Hematopoietic multipotent progenitor cell treated with erythropoietin and hydrocortisone succinate and interleukin-3 and kit ligand, for 6 days (in vitro differentiated cells): Measurements from ENCODE around the gene LRRFIP2.
"Not testable (repeated sequence)": the region's sequence is repeated elsewhere in the genome, so short reads cannot be mapped to it uniquely, and the experiment has no call there.

Source experiments
- DNase-seq: peaks from one replicate; pipeline ENCODE4 v3.0.0-alpha.2; 2015

Gene LRRFIP2

GRCh38 chr3:37054370-37054769 is 120.0 kb downstream of the LRRFIP2 start:
- DNase-seq, result peak; percentile 39

DNA sequence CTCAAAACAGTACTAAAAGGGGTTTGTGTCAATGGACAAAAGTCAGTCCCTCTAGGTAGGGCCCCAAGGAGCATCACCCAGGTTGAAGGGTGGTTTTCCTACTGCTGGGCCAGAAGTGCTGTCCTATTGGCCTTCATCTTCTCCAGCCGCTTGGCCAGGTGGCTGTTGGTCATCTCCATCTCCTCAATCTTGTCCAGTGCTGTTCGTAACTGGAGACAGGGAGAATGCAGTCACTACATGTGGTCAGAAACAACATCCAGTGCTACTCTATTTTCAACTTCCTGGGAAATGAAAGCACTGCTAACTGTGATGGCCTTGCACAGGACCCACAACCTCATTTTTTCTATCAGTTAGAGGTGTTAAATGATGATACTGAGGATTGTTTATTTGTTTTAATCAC is 120.6 kb downstream of the LRRFIP2 start:
- no peak for DNase-seq

- no peak for DNase-seq
These were observed 121.0 kb downstream of the LRRFIP2 start for GRCh38 chr3:37053337-37053736.

GRCh38 chr3:37052860-37053259 is 121.5 kb downstream of the LRRFIP2 start:
- peak; percentile 40 for DNase-seq

GRCh38 chr3:37050282-37050681 is 124.1 kb downstream of the LRRFIP2 start:
- DNase-seq, result no peak

DNA sequence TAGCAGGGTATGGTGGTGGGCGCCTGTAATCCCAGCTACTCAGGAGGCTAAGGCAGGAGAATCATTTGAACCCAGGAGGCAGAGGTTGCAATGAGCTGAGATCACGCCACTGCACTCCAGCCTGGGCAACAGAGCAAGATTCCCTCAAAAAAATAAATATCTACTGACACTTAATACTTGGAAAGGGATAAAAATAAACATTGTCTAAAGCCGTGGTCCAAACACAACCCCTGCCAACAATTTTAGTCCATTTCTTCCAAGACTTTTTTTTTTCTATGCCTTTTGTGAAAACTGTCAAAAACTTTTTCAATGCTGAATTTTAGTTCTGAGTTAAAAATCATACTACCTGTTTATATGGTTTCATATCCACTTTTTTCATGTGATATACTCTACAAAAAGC is 131.7 kb downstream of the LRRFIP2 start:
- DNase-seq, result not testable (repeated sequence)

DNA sequence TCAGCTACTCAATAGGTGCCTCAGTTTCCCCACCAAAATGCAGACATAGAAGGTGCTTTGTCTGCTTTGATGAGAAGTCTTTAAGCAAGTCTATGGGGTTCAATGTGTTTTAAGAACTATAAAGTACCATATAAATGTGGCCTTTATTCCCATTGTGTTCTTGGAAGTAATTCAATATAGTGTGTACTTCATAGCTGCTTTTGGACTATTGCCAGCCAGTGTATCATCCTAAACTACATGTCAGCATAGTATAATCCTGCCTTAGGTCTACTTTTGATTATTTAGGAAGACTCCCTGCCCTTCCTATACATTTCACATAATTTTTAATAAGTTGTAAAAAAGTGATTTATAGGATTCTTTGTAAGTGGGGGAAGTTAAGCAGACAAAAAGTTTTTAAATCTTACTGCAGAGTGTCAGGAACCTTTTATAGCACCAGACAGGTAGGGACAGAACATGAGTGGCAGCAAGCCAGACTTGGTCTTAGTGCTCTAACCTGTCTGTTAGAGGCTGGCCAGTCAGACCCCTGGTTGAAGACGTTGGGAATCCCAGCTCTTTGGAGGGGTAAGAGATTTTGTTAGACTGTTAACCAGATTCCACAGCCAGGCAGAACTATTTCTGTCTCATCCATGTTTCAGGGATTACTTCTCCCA is 132.7 kb downstream of the LRRFIP2 start:
- DNase-seq, result no peak

DNA sequence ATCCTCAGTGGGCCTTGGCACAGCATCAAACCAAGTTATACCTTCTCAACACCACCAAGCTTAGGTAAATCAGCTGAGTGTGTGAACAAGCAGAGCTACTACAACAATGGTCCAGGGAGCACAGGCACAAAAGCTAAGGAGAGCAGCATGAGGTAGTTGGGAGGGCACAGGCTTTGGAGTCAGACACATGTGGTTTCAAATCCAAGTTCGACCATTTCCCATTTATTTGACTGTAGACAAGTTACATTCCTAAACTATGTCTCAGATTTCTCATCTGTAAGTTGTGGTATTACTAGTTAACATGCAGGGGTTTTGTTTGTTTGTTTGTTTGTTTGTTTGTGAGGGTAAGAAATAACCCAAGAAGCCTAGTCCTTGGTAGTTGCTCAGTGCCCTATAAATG is 134.2 kb downstream of the LRRFIP2 start:
- DNase-seq, result no peak

DNA sequence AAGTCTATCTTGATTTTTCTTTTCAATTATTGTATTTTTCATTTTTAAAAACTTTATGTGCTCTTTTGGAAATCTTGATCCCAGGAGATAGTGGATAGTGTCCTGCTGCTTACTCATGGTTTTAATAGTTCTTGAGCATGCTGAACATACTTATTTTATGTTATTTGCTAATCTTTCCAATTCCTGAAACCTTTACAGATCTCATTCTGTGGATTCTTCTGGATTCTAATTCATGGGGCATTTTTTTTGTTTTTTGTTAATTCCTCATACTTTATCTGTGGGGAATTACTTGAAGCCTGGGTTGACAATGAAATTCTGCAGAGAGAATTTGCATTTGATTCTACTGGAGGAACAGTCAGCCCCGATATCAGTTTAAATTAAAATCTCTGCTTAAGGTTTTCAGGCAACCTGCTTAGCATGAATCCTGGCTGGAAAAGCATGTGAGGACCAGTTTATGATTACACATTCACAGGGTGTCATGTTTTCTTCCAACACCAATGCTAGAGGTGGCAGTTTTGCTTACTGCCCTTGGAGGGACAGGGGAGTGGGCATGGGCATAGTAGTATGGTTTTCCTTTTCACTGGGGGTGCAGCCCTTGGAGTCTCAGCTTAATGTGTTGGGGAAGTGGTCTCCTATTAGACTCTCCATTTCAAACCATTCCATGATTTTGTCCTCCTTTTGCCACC is 135.1 kb downstream of the LRRFIP2 start:
- DNase-seq, result no peak

DNA sequence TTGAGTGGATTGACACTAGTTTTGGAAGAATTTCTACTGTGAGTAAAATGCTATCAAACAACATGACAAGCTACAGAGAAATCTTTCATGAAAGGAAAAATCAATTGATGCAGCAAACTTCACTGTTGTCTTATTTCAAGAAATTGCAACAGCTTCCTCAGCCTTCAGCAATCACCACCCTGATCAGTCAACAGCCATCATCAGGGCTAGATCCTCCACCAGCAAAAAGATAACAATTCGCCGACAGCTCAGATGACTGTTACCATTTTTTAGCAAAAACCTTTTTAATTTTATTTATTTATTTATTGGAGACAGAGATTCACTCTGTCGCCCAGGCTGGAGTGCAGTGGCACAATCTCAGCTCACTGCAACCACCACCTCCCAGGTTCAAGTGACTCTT is 137.0 kb downstream of the LRRFIP2 start:
- DNase-seq, result no peak

GRCh38 chr3:37032961-37033360 is 141.4 kb downstream of the LRRFIP2 start:
- no peak for DNase-seq

DNA sequence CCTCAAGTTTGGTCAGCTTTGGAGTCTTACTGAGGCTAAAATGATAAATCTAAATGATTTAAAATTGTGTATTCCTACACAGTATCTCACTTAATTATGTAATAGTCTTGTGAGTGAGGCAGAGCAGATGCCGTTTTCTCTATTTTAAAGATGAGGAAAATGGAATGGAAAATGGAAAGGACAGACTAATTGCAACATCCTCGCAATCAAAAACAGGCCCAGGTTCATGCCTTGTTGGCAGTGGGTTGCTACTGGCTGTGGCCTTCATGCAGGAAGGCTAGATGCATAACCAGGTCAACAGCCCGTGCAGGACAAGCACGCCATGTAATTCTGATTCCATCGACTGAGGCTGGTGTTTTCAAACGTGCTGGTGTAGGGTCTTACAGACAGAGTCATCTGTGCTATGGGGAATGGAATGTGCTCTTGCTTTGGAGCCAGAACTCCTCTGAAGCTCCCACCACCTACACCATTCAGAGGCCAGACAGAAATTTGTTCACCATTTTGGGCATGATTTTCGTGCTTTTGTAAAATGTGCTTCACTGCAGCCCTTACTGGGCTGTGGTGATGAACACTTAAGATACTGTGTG is 143.2 kb downstream of the LRRFIP2 start:
- no peak for DNase-seq

DNA sequence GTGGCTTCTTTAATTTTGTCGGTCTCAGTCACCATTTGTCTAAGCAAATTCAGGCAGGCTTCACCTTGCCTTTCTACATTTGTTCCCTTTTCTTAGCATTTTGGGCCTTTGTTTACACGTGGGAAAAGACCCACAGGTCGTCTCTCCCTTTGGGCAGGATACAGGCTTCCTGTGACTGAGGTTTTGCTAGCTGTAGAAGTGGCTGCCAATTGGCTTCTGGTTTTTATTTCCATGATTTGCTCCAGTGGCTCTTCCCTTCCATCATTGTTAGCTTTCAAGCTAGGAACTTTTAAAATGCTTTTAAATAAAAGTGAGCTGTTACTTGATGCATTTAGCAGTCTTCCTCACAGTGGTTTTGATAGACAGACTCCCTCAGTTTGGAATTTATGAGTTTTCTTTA is 143.8 kb downstream of the LRRFIP2 start:
- no peak for DNase-seq

- DNase-seq, result no peak
These were observed 144.7 kb downstream of the LRRFIP2 start for GRCh38 chr3:37029516-37030163.

DNA sequence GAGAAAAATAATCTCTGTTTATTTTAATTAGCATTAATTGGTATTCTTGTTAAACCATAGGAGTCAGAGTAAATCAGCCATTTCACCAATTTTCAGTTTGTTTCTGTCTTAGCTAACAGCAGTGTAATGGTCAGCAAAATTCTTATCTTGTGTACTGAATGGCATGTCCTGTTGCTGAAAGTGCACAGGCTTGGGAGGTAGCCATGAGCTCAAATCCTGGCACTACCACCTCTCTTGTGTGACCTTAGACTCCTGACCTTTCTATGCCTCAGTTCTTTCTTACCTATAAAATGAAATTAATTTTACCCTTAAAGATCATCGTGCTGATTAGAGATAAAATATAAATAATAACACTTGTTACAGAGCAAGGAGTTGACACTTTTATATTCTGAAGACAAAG is 145.3 kb downstream of the LRRFIP2 start:
- DNase-seq, result no peak

DNA sequence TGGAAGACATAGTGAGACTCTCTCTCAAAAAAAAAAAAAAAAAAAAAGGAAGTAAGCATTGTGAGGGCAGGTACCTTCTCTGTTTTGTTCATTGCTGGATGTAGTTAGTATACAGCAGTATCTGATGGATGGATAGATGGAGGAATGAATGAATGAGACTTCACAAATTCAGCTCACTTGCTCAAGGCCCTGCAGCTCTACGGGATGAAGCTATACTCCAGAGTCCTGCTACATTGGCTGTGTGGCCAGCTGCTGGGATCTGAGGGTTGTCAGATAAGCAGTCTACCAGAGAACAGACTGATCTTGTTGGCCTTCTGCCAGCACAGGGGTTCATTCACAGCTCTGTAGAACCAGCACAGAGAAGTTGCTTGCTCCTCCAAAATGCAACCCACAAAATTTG is 146.1 kb downstream of the LRRFIP2 start:
- peak; percentile 97 for DNase-seq

GRCh38 chr3:37026851-37027250 is 147.5 kb downstream of the LRRFIP2 start:
- DNase-seq, result no peak

- DNase-seq, result peak; percentile 63
These were observed 148.6 kb downstream of the LRRFIP2 start for GRCh38 chr3:37025561-37026335.

DNA sequence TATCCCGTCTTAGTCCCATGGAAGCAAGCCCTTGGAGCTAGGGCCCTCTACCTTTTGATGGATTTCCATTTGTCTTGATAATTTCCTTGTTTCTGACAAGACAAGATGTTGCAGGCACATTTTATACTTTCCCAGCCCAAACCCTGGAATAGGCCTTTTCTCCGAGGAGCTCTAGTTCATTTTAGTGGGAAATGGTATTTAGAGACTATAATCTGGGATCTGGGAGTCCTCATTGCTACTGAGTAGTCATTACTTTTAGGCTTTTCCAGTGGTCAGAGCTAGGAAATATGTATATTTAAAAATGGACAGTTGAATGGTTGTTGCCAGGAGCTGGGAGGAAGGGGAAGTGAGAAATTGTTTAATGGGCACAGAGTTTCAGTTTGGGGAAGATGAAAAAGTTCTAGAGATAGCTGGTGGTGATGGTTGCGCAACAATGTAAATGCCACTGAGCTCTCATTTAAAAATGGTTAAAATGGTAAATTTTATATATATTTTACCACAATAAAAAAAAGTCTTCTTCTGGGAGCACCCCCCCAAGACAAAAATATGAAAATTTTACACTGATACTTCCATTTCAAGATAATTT is 149.5 kb downstream of the LRRFIP2 start:
- DNase-seq, result peak; percentile 74

- peak; percentile 80 for DNase-seq
These were observed 150.3 kb downstream of the LRRFIP2 start for GRCh38 chr3:37024092-37024491.

DNA sequence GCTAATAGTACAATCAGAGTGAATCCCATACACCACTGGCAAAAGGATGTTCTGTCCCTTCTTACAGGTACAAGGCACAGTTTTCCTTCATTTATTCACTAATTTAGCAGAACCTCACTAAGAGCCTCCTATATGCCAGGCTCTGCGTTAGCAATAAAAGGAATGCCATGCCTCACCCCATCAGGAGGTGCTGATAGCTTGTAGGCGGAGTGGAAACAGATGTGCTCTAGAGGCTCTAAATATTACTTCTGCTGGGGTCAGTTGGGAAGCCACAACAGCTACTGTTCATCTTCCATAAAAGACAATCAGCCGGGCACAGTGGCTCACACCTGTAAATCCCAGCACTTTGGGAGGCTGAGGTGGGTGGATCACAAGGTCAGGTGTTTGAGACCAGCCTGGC is 156.7 kb downstream of the LRRFIP2 start:
- DNase-seq, result no peak

DNA sequence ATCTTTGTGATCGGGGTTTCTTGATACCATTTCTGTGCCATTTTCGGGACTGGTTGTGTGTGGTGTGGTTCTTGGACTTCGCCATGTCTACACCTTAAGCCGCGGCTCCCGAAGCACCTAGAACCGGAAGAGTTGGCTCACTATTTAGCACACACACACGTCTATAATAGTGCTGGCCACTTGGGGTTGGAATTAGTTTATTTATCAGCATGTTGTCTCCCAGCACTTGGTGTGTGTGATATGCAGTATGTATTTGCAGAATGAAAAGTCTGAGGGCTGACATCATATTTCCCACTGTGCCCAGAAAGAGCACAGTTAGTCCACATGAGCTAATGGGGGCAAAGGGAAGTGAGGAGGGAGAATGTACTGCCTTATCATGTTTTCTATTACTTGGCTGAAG is 157.5 kb downstream of the LRRFIP2 start:
- no peak for DNase-seq

GRCh38 chr3:37015642-37016041 is 158.7 kb downstream of the LRRFIP2 start:
- no peak for DNase-seq
